Activated CD4-positive, alpha-beta T cell treated with anti-CD3 and anti-CD28 coated beads, Interleukin-2, Interleukin-4, amounts not matched to agents 100 ng/mL and 50 ng/mL, durations not matched to agents 16 hours and 8 hours (primary cell): ENCODE measurements around the gene TRIM75.
"Not testable (repeated sequence)": the region's sequence is repeated elsewhere in the genome, so short reads cannot be mapped to it uniquely, and the experiment has no call there.

Source experiments
- DNase-seq: peaks from one replicate; pipeline ENCODE4 v3.0.0-alpha.2; 2020; ENCODE audit warnings: low spot score

TRIM75 gene

DNA sequence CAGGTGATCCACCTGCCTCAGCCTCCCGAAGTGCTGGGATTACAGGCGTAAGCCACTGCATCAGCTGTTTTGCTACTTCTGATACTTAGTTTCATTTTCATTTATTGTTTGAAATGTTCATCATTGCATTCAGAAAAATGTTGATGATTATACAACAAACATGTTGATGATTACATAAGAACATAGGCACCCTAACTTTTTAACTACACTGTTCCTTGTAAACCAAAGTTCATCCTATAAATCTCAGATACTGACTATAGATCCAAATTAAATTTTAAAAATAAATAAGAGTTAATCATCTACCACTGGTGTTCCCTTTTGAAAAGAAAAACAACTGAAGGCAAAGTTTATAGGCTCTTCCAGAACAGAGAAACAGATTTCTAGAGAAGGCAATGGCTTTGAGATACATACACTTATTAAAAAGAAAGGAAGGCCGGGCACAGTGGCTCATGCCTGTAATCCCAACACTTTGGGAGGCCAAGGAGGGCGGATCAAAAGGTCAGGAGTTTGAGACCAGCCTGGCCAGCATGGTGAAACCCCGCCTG, 23.4 kb downstream of the TRIM75 start:
- DNase-seq = no peak

DNA sequence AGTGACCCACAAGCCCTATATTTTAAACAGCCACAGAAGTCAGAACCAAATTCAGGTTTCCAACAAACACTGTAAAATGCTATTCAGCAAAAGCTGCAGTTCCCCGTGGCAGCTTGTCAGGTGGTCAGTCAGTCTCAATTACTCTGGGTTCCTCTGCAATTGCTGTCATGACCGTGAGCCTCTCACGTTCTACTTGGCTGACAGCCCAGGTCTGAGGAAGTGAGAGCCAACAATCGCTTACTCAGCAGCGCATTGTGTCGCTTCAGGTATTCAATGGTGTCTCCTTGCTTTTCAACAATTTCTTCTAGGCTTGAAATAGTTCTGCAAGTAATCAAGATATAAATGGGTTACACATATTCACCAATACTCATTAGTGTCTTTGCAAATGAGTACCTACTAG, 25.8 kb downstream of the TRIM75 start:
- DNase-seq = no peak

DNA sequence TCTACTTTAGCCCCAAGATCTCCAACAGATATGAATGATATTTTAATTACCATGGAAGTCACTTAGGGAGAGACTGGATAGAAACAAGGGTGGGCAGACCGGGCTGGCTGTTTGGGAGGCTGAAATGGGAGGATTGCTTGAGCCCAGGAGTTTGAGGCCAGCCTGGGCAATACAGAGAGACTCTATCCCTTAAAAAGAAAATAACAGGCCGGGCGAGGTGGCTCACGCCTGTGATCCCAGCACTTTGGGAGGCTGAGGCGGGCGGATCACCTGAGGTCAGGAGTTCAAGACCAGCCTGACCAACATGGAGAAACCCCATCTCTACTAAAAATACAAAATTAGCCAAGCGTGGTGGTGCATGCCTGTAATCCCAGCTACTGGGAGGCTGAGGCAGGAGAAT, 31.1 kb downstream of the TRIM75 start:
- DNase-seq = not testable (repeated sequence)

DNA sequence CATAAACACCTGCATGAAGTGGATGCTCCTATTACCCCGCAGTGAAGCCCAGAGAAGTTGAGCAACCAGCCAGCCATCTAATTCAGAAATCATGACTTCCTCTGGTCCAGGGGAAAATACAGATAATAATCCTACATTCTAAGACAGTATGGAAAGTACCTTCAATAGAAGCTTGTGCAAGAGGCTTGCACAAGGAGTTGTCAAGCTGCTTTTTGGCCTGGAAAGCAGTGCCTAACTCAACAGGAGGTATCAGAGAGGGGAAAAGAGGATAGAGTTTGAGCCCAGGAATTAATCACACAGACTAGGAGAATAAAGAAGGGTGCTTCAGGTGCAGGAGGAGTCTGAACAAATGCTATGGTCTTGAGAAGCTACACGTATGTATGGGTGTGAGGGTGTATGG, 32.3 kb downstream of the TRIM75 start:
- no peak for DNase-seq

DNA sequence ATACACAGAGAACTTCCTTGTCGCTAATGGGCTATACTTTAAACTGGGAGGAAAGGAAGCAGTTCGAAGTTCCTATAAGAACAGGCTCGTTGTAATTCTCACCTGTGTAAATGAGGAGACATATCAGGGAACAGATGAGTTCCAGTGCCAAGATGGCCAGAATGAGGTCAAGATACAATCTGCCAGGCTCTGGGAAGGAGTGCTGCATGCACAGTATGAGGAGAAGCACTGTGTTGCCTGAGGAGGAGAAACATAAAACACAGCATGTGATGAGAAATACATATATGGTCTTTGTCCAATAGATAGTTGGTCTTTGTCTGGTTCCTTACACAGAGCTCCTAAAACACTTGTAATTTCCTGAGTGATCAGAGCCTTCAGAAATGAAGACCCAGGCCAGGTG, 34.7 kb downstream of the TRIM75 start:
- DNase-seq = no peak

DNA sequence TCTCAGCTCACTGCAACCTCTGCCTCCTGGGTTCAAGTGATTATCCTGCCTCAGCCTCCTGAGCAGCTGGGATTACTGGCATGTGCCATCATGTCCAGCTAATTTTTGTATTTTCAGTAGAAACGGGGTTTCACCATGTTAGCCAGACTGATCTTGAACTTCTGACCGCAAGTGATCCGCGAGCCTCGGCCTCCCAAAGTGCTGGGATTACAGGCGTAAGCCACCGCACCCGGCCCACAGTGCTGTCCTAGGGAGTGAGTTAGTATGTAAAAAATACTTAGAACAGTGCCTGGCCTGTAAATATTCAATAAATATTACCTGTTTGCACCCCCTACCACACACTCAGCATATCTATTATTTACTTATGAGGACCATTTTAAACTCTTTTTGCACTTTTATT, 38.5 kb downstream of the TRIM75 start:
- not testable (repeated sequence) for DNase-seq

DNA sequence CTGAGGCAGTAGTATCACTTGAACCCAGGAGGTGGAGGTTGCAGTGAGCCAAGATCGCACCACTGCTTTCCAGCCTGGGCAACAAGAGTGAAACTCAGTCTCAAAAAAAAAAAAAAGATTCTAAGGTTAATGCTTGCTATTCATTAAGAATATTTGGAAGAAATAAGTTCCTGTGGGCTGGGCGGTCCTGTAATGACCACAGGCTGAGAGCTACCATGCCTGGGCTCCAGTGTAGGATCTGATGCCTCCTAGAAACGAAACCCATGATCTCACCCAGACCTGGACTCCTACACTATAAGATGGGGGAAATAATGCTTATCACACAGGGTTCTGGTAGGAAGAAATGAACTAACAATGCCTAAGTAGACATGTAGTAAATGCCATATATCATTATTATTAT, 41.2 kb downstream of the TRIM75 start:
- DNase-seq = no peak

DNA sequence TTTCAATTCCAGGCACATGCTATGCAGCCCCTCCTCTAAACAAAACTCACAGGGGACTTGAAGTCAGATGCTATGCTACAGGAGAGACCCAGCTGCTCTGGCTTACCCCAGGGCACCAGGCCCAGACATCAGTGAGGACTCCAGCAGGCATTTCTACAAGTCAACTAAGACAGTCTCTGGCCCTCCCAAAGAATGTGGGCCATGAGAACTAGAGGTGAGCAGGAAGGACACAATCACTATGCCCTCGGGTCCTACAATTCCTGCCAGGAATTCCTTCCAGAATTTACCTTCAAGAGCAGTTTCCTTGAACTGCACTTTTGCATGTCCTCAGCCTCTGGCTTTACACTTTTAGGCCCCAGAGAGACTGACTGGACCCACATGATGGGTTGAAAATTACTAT, 41.6 kb downstream of the TRIM75 start:
- DNase-seq = no peak

DNA sequence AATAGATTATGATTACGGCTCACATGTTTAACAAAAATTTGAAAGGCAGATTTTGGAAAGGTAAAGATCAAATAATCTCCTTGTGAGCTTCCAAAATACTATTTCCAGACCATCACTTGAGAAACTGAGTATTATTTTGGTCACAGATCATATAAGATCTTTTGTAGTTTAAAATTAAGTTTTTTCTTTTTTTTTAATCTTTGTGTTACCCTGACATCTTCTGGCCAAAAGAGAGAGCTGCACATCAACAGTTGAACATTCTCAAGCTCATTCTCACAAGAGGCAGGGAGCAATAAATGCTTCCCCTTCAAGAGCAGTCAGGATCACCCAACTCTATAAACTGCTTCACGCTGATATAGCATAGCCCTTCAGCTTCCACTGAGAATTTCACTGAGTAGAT, 43.1 kb downstream of the TRIM75 start:
- DNase-seq = peak; percentile 6

DNA sequence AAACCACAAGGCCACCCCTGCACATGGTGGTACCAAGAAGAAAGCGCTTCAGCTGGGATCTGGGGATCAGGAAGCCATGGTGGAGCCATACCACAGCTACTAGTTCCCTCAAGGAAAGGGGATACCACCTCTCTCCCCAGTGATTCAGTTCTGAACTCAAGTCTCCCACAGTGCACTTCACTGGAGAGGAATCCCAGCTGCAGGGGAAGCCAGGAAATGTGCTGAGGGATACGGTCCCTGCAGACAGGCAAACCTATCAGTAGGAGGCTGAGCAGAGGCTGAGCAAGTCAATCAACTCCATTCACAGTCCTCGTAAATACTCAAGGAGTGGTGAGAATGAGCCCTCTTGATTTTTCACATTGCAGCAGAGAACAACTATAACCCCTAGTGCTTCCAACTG, 48.0 kb downstream of the TRIM75 start:
- DNase-seq = no peak

DNA sequence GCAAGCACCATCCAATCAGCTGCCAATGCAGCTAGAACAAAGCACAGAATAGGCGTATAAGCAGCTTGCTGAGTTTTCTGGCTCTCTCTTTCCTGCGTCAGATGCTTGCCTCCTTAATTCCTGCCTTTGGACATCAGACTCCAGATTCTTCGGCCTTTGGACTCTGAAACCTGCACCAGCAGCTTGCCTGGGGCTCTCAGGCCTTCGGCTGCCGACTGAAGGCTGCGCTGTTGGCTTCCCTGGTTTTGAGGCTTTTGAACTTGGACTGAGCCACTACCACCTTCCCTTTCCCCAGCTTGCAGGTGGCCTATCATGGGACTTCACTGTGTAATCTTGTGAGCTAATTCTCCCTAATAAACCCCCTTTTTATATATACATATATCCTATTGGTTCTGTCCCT, 52.9 kb downstream of the TRIM75 start:
- no peak for DNase-seq
